H9 (cell line): Measurements from ENCODE around the gene MAP1LC3B. TPM values are rescaled to one million over a fixed set of nuclear protein-coding genes. Genes with fewer than 3 reads are reported as not detected.

Experiments
- DNase-seq: peaks from one replicate; pipeline ENCODE4 v3.0.0-alpha.2; 2017
- H2AFZ ChIP-seq: one replicate; pipeline ENCODE4 v1.6.1; 2013; ENCODE audit warnings: mild to moderate bottlenecking, low read length, control low read depth, moderate library complexity
- H2AK5ac ChIP-seq: 2 replicates; pipeline ENCODE4 v1.6.1; 2013; ENCODE audit warnings: low read length, control low read depth, mixed read lengths; ENCODE audit not compliant: insufficient read length
- H2BK120ac ChIP-seq: one replicate; pipeline ENCODE4 v1.6.1; 2013; ENCODE audit warnings: low read depth, mild to moderate bottlenecking, low read length, control low read depth, inconsistent platforms; ENCODE audit not compliant: poor library complexity, severe bottlenecking
- H2BK12ac ChIP-seq: 2 replicates; pipeline ENCODE4 v1.6.1; 2013; ENCODE audit warnings: low read length, control low read depth, mixed read lengths, low read depth; ENCODE audit not compliant: insufficient read length
- H2BK15ac ChIP-seq: 2 replicates; pipeline ENCODE4 v1.6.1; 2013; ENCODE audit warnings: low read depth, low read length, control low read depth
- H2BK20ac ChIP-seq: one replicate; pipeline ENCODE4 v1.6.1; 2013; ENCODE audit warnings: low read depth, mild to moderate bottlenecking, low read length, control low read depth, inconsistent platforms; ENCODE audit not compliant: poor library complexity, severe bottlenecking
- H2BK5ac ChIP-seq: 2 replicates; pipeline ENCODE4 v1.6.1; 2013; ENCODE audit warnings: low read length, control low read depth, mixed read lengths; ENCODE audit not compliant: insufficient read length
- H3K14ac ChIP-seq: 2 replicates; pipeline ENCODE4 v1.6.1; 2013; ENCODE audit warnings: low read length, control low read depth; ENCODE audit not compliant: insufficient read depth
- H3K18ac ChIP-seq: 2 replicates; pipeline ENCODE4 v1.6.1; 2013; ENCODE audit warnings: low read depth, mild to moderate bottlenecking, mixed read lengths, low read length, control low read depth; ENCODE audit not compliant: insufficient read length
- H3K23ac ChIP-seq: 2 replicates; pipeline ENCODE4 v1.6.1; 2013; ENCODE audit warnings: low read length, control low read depth, mixed read lengths, low read depth; ENCODE audit not compliant: insufficient read length
- H3K23me2 ChIP-seq: 2 replicates; pipeline ENCODE4 v1.6.1; 2013; ENCODE audit warnings: low read depth, mild to moderate bottlenecking, mixed read lengths, low read length, control low read depth; ENCODE audit not compliant: insufficient read length, poor library complexity, severe bottlenecking
- H3K27ac ChIP-seq: 2 replicates; pipeline ENCODE4 v1.5.1; 2013; ENCODE audit warnings: low read length, control low read depth, mixed read lengths, low read depth; ENCODE audit not compliant: insufficient read length
- H3K27me3 ChIP-seq: 2 replicates; pipeline ENCODE4 v1.6.1; 2013; ENCODE audit warnings: low read length, control low read depth, inconsistent platforms; ENCODE audit not compliant: insufficient read depth
- H3K4ac ChIP-seq: 2 replicates; pipeline ENCODE4 v1.6.1; 2013; ENCODE audit warnings: low read depth, mild to moderate bottlenecking, control low read depth, inconsistent platforms, low read length, moderate library complexity
- H3K4me1 ChIP-seq: 2 replicates; pipeline ENCODE4 v1.6.1; 2013; ENCODE audit warnings: low read length, control low read depth, inconsistent platforms; ENCODE audit not compliant: insufficient read depth
- H3K4me2 ChIP-seq: 2 replicates; pipeline ENCODE4 v1.6.1; 2013; ENCODE audit warnings: low read length, control low read depth, mixed read lengths; ENCODE audit not compliant: insufficient read length, insufficient read depth
- H3K56ac ChIP-seq: 2 replicates; pipeline ENCODE4 v1.6.1; 2013; ENCODE audit warnings: low read depth, mild to moderate bottlenecking, mixed read lengths, low read length, control low read depth; ENCODE audit not compliant: insufficient read length
- H3K79me1 ChIP-seq: 2 replicates; pipeline ENCODE4 v1.6.1; 2013; ENCODE audit warnings: low read depth, mild to moderate bottlenecking, moderate library complexity, low read length, control low read depth, inconsistent platforms; ENCODE audit not compliant: insufficient read depth, poor library complexity, severe bottlenecking
- H3K79me2 ChIP-seq: 2 replicates; pipeline ENCODE4 v1.6.1; 2013; ENCODE audit warnings: low read length, control low read depth, inconsistent platforms; ENCODE audit not compliant: insufficient read depth
- H3K9ac ChIP-seq: 2 replicates; pipeline ENCODE4 v1.6.1; 2013; ENCODE audit warnings: low read length, control low read depth, mixed read lengths; ENCODE audit not compliant: insufficient read length; ENCODE audit errors: extremely low read depth
- H3K9me3 ChIP-seq: one replicate; pipeline ENCODE4 v1.6.1; 2013; ENCODE audit warnings: low read depth, low read length, inconsistent platforms; ENCODE audit not compliant: control insufficient read depth
- H3T11ph ChIP-seq: one replicate; pipeline ENCODE4 v1.6.1; 2013; ENCODE audit warnings: mild to moderate bottlenecking, low read length, control low read depth, inconsistent platforms
- H4K20me1 ChIP-seq: one replicate; pipeline ENCODE4 v1.6.1; 2013; ENCODE audit not compliant: control insufficient read depth, insufficient read length, insufficient read depth
- H4K5ac ChIP-seq: 2 replicates; pipeline ENCODE4 v1.6.1; 2013; ENCODE audit warnings: low read depth, mild to moderate bottlenecking, mixed read lengths, low read length, control low read depth; ENCODE audit not compliant: insufficient read length
- H4K8ac ChIP-seq: replicated peaks from 2 replicates; pipeline ENCODE4 v1.6.1; 2013; ENCODE audit warnings: low read length, control low read depth, mixed read lengths, low read depth; ENCODE audit not compliant: insufficient read length
- H4K91ac ChIP-seq: 2 replicates; pipeline ENCODE4 v1.6.1; 2013; ENCODE audit warnings: low read depth, mild to moderate bottlenecking, moderate library complexity, mixed read lengths, low read length, control low read depth; ENCODE audit not compliant: insufficient read length
- H3K27ac Mint-ChIP-seq, 3 experiments: 2 replicates in 2 of 3; 3 replicates in 1 of 3; pipeline ENCODE4 v1.8.0; 2020 to 2021; ENCODE audit warnings: mixed read lengths in 3 of 3, mild to moderate bottlenecking in 1 of 3, moderate library complexity in 1 of 3
- H3K27me3 Mint-ChIP-seq: 2 replicates; pipeline ENCODE4 v1.8.0; 2021; ENCODE audit warnings: low read depth, mild to moderate bottlenecking, moderate library complexity, mixed read lengths
- H3K36me3 Mint-ChIP-seq, 3 experiments: 2 replicates in 2 of 3; 3 replicates in 1 of 3; pipeline ENCODE4 v1.8.0; 2020 to 2021; ENCODE audit warnings: low read depth in 3 of 3, mixed read lengths in 3 of 3; ENCODE audit not compliant: insufficient read depth in 1 of 3
- H3K4me1 Mint-ChIP-seq, 2 experiments: 2 replicates each; pipeline ENCODE4 v1.8.0; 2020; ENCODE audit warnings: mixed read lengths in 2 of 2
- H3K4me3 Mint-ChIP-seq, 2 experiments: 2 replicates in 1 of 2; 3 replicates in 1 of 2; pipeline ENCODE4 v1.8.0; 2020 to 2021; ENCODE audit warnings: mild to moderate bottlenecking in 2 of 2, mixed read lengths in 2 of 2, moderate library complexity in 1 of 2
- H3K9me3 Mint-ChIP-seq, 2 experiments: 2 replicates in 1 of 2; 3 replicates in 1 of 2; pipeline ENCODE4 v1.8.0; 2020; ENCODE audit warnings: mild to moderate bottlenecking in 2 of 2, mixed read lengths in 2 of 2, moderate library complexity in 1 of 2
- WGBS: extraction: QIAGEN DNeasy Blood & Tissue Kit; methylation state at CpG from one replicate; pipeline ENCODE4 v1.1.7; 2013; ENCODE audit warnings: missing lambda C conversion rate, low lambda C conversion rate, mixed read lengths; ENCODE audit not compliant: insufficient read length; ENCODE audit errors: extremely low coverage; 5-methylcytosine and 5-hydroxymethylcytosine counted together
- total RNA-seq: library from RNA; stranded (reverse); gene quantifications from 2 replicates; pipeline ENCODE4 v1.2.1, GENCODE V29; 2021
- TF ChIP-seq, protein P1 (sequence below): fragments of 200-600 bp; sonication (generic); conservative IDR thresholded peaks from 3 replicates; pipeline ENCODE4 v1.8.0; 2021; ENCODE audit warnings: antibody characterized with exemption, mild to moderate bottlenecking

MAP1LC3B gene
- total RNA-seq, 1 experiment from 2014 or later, result 47.1 TPM

- H3K4ac ChIP-seq, result no peak overlapping the region
- no peaks in the 10 kb centered on the region for H4K20me1 ChIP-seq
- H2BK20ac ChIP-seq, result no peak overlapping the region
- H2BK15ac ChIP-seq, result no peak overlapping the region
- H3K36me3 Mint-ChIP-seq, result peaks cover 0 to 6% (median 0%) of the 10 kb centered on the region in 3 experiments; a peak in 4 of 7 replicates
- H3K4me1 Mint-ChIP-seq, result peaks cover 34 to 42% of the 10 kb centered on the region in 2 experiments
- TF ChIP-seq, protein P1, sequence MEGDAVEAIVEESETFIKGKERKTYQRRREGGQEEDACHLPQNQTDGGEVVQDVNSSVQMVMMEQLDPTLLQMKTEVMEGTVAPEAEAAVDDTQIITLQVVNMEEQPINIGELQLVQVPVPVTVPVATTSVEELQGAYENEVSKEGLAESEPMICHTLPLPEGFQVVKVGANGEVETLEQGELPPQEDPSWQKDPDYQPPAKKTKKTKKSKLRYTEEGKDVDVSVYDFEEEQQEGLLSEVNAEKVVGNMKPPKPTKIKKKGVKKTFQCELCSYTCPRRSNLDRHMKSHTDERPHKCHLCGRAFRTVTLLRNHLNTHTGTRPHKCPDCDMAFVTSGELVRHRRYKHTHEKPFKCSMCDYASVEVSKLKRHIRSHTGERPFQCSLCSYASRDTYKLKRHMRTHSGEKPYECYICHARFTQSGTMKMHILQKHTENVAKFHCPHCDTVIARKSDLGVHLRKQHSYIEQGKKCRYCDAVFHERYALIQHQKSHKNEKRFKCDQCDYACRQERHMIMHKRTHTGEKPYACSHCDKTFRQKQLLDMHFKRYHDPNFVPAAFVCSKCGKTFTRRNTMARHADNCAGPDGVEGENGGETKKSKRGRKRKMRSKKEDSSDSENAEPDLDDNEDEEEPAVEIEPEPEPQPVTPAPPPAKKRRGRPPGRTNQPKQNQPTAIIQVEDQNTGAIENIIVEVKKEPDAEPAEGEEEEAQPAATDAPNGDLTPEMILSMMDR, result no peak
- H3K56ac ChIP-seq, result no peak overlapping the region
- no peak overlapping the region for H2BK5ac ChIP-seq
- peaks cover 2% of the 10 kb centered on the region; the same call in 1 of the 2 replicates for H3K27me3 Mint-ChIP-seq
- H3K9ac ChIP-seq, result no peak overlapping the region
- no peaks in the 10 kb centered on the region; a peak in 1 of 5 replicates for H3K9me3 Mint-ChIP-seq
- no peak overlapping the region for H2AFZ ChIP-seq
- no peak overlapping the region for H2AK5ac ChIP-seq
- H3K27ac Mint-ChIP-seq, result peak overlapping the region; percentile 83 to 95 (median 94); a peak in 4 of 7 replicates
- H4K5ac ChIP-seq, result no peak overlapping the region
- H2BK120ac ChIP-seq, result no peak overlapping the region
- peaks cover 4% of the 10 kb centered on the region for H3K23me2 ChIP-seq
- H3K4me3 Mint-ChIP-seq, result peak overlapping the region; percentile 77 to 89
- no peak overlapping the region for H2BK12ac ChIP-seq
- H3K79me2 ChIP-seq, result peaks cover 2% of the 10 kb centered on the region; the same call in 1 of the 2 replicates
- DNase-seq, result peak; percentile 67
- no peak overlapping the region for H4K91ac ChIP-seq
- no peaks in the 10 kb centered on the region for H3K9me3 ChIP-seq
- no CpG with 5 or more reads among the region's 44 CpGs for WGBS
- no peak overlapping the region for H3T11ph ChIP-seq
- no peak overlapping the region for H3K18ac ChIP-seq
- H3K4me1 ChIP-seq, result peaks cover 4% of the 10 kb centered on the region; the same call in 1 of the 2 replicates
- no peak overlapping the region for H3K14ac ChIP-seq
- H3K27me3 ChIP-seq, result no peaks in the 10 kb centered on the region
- peaks cover 2% of the 10 kb centered on the region for H3K79me1 ChIP-seq
- H3K4me2 ChIP-seq, result peak overlapping the region; percentile 54
- H4K8ac ChIP-seq, result no peak overlapping the region
- H3K27ac ChIP-seq, result no peak overlapping the region
- no peak overlapping the region for H3K23ac ChIP-seq
Observed at GRCh38 chr16:87391324-87391949, 699 bp upstream of the MAP1LC3B start.
